SJCRH30 (cell line): ENCODE results near the gene ADARB2. TPM values are rescaled to one million over a fixed set of nuclear protein-coding genes. Genes with fewer than 3 reads are reported as not detected.
"Not testable (repeated sequence)": the region's sequence is repeated elsewhere in the genome, so short reads cannot be mapped to it uniquely, and the experiment has no call there.

Experiments
- DNase-seq, 2 experiments: peaks; one replicate each; pipeline ENCODE4 v3.0.0-alpha.2; 2015 to 2020
- H3K27ac ChIP-seq: fragments of 250-450 bp; sonication (Bioruptor Pico); 2 replicates; pipeline ENCODE4 v1.5.1; 2020; ENCODE audit warnings: mild to moderate bottlenecking, moderate library complexity
- H3K27me3 ChIP-seq: fragments of 250-450 bp; sonication (Bioruptor Pico); 2 replicates; pipeline ENCODE4 v1.5.1; 2020; ENCODE audit warnings: mild to moderate bottlenecking, moderate library complexity
- H3K36me3 ChIP-seq: fragments of 250-450 bp; sonication (Bioruptor Pico); 2 replicates; pipeline ENCODE4 v1.5.1; 2020; ENCODE audit warnings: mild to moderate bottlenecking, moderate library complexity
- H3K4me1 ChIP-seq: fragments of 250-450 bp; sonication (Bioruptor Pico); 2 replicates; pipeline ENCODE4 v1.5.1; 2020; ENCODE audit warnings: mild to moderate bottlenecking, moderate library complexity
- H3K4me3 ChIP-seq: fragments of 250-450 bp; sonication (Bioruptor Pico); 2 replicates; pipeline ENCODE4 v1.5.1; 2020; ENCODE audit warnings: mild to moderate bottlenecking, moderate library complexity
- H3K9me3 ChIP-seq: fragments of 250-450 bp; sonication (Bioruptor Pico); replicated peaks from 2 replicates; pipeline ENCODE4 v1.5.1; 2020; ENCODE audit warnings: mild to moderate bottlenecking, moderate library complexity
- total RNA-seq: library from RNA; depleted of rRNA; stranded (reverse); fragments of >200 nt; shearing (Covaris generic); gene quantifications from 2 replicates; pipeline ENCODE4 v1.2.3, GENCODE V29; 2014

Gene ADARB2
- total RNA-seq, 1 experiment from 2014 or later, result not detected

DNA sequence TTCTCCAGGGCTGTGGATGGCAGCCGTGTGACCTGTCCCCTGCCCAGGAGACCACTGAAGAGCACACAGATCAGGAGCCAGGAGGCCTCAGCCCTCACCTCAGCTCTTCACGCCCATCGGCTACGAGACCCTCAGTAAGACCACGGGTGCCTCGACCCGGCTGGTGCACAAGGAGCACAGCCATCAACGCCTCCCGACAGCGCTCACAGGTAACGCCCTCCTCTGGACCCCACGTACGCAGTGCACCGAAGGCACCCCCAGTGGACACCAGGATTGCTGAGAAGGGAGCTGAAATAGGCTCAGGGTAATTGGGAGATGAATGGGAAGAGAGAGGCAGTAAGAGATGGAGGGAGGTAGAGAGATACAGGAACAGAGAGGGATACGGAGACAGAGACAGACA, 389.8 kb downstream of the ADARB2 start:
- Histone ChIP-seq H3K27ac (no peak overlapping the region), H3K36me3 (no peaks in the 10 kb centered on the region), H3K4me1 (no peaks in the 10 kb centered on the region), H3K9me3 (no peaks in the 10 kb centered on the region), H3K4me3 (no peak overlapping the region), H3K27me3 (no peaks in the 10 kb centered on the region; the same call in 1 of the 2 replicates)
- DNase-seq, result no peak

DNA sequence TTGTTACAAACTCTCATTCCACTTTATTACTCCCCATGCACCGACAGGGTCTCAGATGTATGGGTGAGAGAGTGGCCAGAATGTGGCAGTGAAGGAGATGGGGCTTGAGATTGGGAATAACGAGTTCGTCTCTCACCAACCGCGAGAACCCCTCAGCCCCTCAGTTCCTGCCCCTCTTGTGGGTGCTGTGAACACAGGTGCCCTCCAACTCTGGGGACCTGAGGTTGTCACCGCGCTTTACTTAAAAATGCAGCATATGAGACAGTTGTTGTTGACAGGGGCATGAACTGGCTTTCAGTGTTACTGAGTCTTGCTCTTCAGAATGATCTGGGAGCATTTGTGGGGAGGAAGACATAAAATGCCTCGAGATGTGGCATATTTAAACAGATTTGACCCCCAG, 391.1 kb downstream of the ADARB2 start:
- H3K9me3 ChIP-seq, result no peaks in the 10 kb centered on the region
- H3K27me3 ChIP-seq, result no peaks in the 10 kb centered on the region; the same call in 1 of the 2 replicates
- DNase-seq, result no peak
- H3K4me3 ChIP-seq, result no peak overlapping the region
- no peaks in the 10 kb centered on the region for H3K36me3 ChIP-seq
- H3K4me1 ChIP-seq, result no peaks in the 10 kb centered on the region
- no peak overlapping the region for H3K27ac ChIP-seq

DNA sequence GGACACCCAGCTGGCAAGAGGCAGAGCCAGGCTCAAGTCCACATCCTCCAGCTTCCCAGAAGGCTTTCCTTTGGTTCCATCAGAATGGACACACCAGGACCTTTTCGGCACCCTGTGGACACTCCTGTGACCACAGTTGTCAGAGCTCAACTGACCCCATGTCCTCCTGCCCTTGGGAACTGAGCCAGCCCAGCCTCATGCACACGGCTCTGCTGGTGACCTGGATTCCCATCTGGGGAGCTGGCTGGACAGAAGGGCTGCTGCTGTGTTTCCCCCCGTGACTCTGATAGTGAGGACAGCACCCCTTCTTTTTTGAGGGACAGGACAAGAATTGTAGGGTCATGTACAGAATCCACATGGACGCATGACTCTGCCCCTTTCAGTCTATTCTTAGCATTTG, 392.0 kb downstream of the ADARB2 start:
- Histone ChIP-seq H3K4me1 (no peaks in the 10 kb centered on the region), H3K4me3 (no peak overlapping the region), H3K27ac (no peak overlapping the region), H3K36me3 (no peaks in the 10 kb centered on the region), H3K9me3 (no peaks in the 10 kb centered on the region), H3K27me3 (no peaks in the 10 kb centered on the region; the same call in 1 of the 2 replicates)
- no peak for DNase-seq

DNA sequence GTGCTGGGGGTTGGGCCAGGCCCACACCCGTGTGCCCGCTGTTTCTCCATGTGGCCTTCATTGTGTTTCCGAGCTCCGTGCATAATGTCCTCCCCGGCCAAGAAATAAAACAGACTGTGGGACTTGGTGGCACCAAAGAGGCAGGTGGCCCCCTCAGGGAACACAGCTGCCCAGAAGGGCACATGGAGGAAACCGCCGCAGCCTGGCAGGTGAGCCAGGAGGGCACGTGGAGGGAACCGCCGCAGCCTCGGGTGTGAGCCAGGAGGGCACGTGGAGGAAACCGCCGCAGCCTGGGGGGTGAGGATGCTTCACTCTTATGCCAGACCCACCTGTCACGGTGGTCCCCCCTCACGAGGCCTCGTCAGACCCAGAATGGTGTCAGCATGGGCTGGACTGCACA, 392.5 kb downstream of the ADARB2 start:
- H3K4me1 ChIP-seq, result no peaks in the 10 kb centered on the region
- DNase-seq, result no peak
- H3K4me3 ChIP-seq, result no peak overlapping the region
- H3K36me3 ChIP-seq, result no peaks in the 10 kb centered on the region
- no peaks in the 10 kb centered on the region for H3K9me3 ChIP-seq
- no peaks in the 10 kb centered on the region; the same call in 1 of the 2 replicates for H3K27me3 ChIP-seq
- no peak overlapping the region for H3K27ac ChIP-seq

DNA sequence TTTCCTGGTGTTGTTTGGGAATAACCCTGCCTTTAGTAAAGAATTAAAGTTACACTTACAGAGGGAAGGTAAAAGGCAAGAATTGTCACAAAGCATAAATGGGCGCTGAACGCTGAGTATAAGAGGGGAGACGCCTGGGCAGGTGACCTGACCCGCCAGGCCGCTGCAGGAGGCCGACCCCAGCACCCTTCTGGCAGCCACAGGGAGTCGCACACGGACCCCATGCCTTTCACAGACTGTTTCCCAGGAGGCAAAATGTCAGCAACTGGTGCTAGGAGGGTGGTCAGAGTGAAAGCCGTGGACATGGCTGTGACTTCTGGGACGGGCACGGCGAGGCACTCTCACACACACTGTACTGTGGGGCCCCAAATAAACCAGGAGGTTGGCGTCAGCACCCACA, 392.9 kb downstream of the ADARB2 start:
- Histone ChIP-seq H3K9me3 (no peaks in the 10 kb centered on the region), H3K4me1 (no peaks in the 10 kb centered on the region), H3K27me3 (no peaks in the 10 kb centered on the region; the same call in 1 of the 2 replicates), H3K36me3 (no peaks in the 10 kb centered on the region), H3K4me3 (no peak overlapping the region), H3K27ac (no peak overlapping the region)
- no peak for DNase-seq

DNA sequence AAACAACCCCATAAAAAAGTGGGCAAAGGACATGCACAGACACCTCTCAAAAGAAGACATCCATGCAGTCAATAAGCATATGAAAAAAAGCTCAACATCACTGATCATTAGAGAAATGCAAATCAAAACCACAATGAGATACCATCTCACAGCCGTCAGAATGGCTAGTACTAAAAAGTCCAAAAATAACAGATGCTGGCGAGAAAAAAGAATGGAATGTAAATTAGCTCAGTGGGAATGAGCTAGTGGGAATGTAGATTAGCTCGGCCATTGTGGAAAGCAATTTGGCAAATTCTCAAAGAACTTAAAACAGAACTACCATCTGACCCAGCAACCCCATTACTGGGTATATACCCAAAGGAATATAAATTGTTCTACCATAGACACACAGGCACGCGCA, 394.1 kb downstream of the ADARB2 start:
- H3K36me3 ChIP-seq, result no peaks in the 10 kb centered on the region
- H3K9me3 ChIP-seq, result no peaks in the 10 kb centered on the region
- no peak overlapping the region for H3K4me3 ChIP-seq
- H3K27ac ChIP-seq, result no peak overlapping the region
- H3K4me1 ChIP-seq, result no peaks in the 10 kb centered on the region
- no peaks in the 10 kb centered on the region; the same call in 1 of the 2 replicates for H3K27me3 ChIP-seq
- no peak for DNase-seq

DNA sequence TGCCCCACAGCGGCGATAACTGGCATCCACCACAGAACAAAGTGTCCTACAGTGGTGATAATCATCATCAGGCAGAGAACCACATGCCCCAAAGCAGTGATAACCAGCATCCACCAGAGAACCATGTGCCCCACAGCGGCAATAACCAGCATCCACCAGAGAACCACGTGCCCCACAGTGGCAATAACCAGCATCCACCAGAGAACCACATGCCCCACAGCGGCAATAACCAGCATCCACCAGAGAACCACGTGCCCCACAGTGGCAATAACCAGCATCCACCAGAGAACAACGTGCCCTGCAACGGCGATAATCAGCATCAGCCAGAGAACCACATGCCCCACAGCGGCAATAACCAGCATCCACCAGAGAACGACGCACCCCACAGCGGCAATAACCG, 396.3 kb downstream of the ADARB2 start:
- not testable (repeated sequence) for H3K9me3 ChIP-seq, H3K4me3 ChIP-seq, H3K27me3 ChIP-seq, H3K36me3 ChIP-seq, H3K4me1 ChIP-seq, DNase-seq, H3K27ac ChIP-seq

DNA sequence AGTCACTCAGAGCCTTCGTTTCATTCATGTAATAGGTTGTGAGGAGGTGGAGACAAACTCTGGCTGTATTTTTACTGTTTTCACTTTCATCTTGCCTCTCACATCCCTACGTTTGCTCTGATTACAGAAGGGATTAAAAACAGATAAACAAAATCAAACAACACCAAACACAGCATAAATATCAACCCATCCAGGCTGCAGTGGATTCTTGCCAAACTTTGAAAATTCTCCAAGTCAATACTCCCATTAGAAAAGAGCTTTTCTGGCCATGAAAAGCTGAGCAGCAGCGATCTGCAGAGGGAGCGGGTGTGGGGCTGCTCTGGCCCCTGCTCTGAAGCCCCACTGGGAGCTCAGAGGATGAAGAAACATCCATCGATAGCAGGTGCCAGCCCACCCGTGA, 397.9 kb downstream of the ADARB2 start:
- no peaks in the 10 kb centered on the region for H3K9me3 ChIP-seq

DNA sequence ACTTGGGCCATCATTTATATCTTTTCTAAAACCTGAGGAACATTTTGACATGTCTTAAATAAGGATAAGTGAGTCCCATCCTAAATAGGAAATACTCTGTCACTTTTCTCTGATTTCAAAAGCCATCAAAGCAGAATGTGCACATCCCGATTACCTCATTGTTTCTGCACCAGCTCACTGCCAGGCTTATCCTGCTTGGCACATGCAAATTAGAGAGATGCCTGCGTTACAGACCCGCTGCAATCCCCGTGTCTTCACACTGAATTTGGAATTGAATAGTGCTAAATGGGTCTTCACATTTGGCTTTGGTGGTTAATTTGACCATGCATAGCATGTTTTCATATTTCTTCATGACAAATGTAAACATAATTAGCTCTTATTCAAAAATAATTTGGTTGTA, 401.7 kb downstream of the ADARB2 start:
- H3K27me3 ChIP-seq, result no peaks in the 10 kb centered on the region

More for the DNA sequence above, 397.9 kb downstream of the ADARB2 start:
- no peak for DNase-seq
- H3K36me3 ChIP-seq, result no peaks in the 10 kb centered on the region
- H3K27me3 ChIP-seq, result no peaks in the 10 kb centered on the region
- no peaks in the 10 kb centered on the region for H3K4me1 ChIP-seq
- no peak overlapping the region for H3K4me3 ChIP-seq
- H3K27ac ChIP-seq, result no peak overlapping the region

DNA sequence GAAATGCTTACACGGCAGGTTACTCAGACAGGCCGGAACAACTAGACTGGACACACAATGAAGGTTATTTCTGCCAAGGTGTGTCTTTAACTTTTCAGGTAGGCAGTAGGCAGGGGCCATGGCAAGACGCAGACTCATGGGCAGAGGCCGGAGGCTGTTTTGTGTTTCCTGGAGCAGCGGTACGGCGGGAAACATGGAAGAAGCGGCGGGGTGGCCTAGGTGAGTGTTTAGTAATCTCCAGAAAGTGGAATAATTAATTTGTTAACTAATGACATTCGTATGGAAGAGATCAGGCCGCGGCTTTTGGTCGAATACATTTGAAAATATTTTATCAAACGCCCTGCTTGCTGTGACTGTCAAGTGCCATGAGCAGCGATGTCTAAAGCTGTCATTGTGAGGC, 403.3 kb downstream of the ADARB2 start:
- Histone ChIP-seq H3K36me3 (no peaks in the 10 kb centered on the region), H3K27me3 (no peaks in the 10 kb centered on the region), H3K27ac (no peak overlapping the region), H3K4me3 (no peak overlapping the region), H3K4me1 (no peaks in the 10 kb centered on the region), H3K9me3 (no peaks in the 10 kb centered on the region)
- no peak for DNase-seq

More for the DNA sequence above, 401.7 kb downstream of the ADARB2 start:
- DNase-seq, result no peak
- Histone ChIP-seq H3K27ac (no peak overlapping the region), H3K4me1 (no peaks in the 10 kb centered on the region), H3K36me3 (no peaks in the 10 kb centered on the region), H3K4me3 (no peak overlapping the region), H3K9me3 (no peaks in the 10 kb centered on the region)

DNA sequence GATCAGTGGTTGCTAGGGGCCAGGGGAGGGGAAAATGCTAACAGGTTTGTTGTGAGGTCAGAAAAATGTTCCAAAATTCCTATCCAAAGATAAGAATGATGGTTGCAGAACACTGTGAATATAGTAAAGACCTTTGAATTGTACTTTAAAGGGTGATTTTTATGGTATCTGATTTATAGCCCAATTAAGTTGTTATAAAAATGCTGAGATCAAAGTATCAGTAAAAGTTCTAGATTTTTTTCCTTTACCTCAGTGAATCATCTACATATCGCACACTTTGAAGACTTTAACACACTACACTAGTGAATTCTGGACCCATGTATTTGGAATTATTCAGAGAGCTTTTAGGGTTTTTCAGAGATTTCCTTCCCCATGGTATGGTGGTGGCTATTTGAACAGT, 405.8 kb downstream of the ADARB2 start:
- no peaks in the 10 kb centered on the region for H3K27me3 ChIP-seq
- H3K4me1 ChIP-seq, result no peaks in the 10 kb centered on the region
- H3K36me3 ChIP-seq, result no peaks in the 10 kb centered on the region
- no peaks in the 10 kb centered on the region for H3K9me3 ChIP-seq
- H3K27ac ChIP-seq, result no peak overlapping the region
- no peak overlapping the region for H3K4me3 ChIP-seq
- DNase-seq, result no peak

DNA sequence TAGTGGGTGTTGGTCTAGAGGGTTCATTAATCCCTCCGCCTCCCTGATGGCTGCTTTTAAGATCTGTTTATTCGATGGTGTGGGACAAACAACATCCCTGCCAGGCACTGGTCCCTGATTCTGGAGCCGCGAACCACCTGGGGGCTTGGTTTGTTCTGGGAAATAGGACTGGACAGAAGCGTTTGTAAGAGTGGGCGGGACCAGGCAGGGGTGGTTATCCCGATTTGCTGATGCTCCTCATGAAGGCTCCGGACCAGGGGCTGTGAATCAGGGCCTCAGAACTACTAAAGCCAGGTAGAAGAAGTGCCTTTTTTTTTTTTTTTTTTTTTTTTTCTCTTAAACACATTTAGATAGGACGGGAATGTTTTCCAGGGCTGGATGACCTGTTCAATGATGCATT, 407.7 kb downstream of the ADARB2 start:
- H3K4me1 ChIP-seq, result no peaks in the 10 kb centered on the region
- no peak for DNase-seq
- H3K4me3 ChIP-seq, result no peak overlapping the region
- no peaks in the 10 kb centered on the region for H3K9me3 ChIP-seq
- H3K27me3 ChIP-seq, result no peaks in the 10 kb centered on the region
- no peak overlapping the region for H3K27ac ChIP-seq
- H3K36me3 ChIP-seq, result no peaks in the 10 kb centered on the region

DNA sequence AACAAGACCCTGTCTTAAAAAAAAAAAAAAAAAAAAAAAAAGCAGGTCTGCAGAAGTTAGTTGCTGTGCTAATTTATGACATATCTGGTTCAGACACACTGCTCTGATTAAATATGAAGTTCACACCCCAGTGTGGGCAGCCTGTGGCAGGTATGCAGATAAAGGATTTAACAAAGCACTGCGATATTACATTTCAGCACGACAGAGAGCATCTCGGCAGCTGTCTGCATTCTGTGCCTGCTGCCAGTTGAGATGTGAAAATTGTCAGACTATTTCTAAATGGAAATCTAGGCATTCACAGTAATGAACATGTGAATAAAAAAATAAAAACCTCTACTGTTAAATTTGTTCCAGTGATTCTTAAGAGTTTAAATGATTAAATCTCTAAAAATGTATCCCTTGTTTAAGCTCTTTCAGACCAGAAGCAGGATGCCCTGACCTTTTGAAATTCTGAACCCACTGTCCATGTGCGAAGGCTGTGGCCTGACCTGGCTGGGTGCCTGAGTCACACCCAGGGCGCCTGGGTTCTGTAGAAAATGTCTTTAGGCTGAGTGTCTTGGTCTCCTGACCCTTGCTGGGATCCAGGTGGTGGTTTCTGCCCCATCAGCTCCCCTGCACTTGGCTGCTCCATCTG, 408.2 kb downstream of the ADARB2 start:
- Histone ChIP-seq H3K9me3 (no peaks in the 10 kb centered on the region), H3K4me1 (no peaks in the 10 kb centered on the region), H3K36me3 (no peaks in the 10 kb centered on the region), H3K27ac (no peak overlapping the region), H3K27me3 (no peaks in the 10 kb centered on the region), H3K4me3 (no peak overlapping the region)
- DNase-seq, result no peak

DNA sequence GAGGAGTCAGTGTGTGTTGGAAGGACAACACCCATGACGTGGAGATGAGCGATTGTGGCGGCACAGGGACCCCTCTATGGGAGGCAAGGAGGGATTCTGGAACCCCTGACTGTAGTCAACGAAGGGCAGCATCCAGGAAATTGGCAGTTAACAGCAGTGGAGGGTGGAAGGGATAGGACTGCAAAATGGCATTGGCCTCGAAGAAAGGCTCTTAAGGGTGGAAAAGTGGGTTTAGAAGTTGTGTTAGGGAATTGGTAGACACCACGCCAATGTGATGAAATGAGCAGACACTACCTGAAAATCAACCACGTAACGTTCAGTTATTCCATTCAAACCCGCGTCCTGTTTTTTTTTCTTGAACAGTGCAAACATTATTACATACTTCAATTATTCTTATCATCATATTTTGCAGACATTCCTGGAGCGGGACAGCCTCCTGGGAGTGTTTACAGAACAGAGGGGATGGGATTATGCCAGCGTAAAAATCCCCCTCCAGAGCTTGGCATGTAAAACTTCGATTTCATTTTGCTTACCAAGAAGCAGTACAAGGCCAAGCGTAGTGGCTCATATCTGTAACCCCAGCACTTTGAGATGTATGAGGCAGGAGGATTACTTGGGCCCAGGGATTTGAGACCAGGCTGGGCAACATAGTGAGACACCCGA, 409.0 kb downstream of the ADARB2 start:
- H3K36me3 ChIP-seq, result no peaks in the 10 kb centered on the region
- H3K27me3 ChIP-seq, result no peaks in the 10 kb centered on the region
- no peak for DNase-seq
- H3K4me3 ChIP-seq, result no peak overlapping the region
- no peaks in the 10 kb centered on the region for H3K4me1 ChIP-seq
- H3K27ac ChIP-seq, result no peak overlapping the region
- H3K9me3 ChIP-seq, result no peaks in the 10 kb centered on the region

DNA sequence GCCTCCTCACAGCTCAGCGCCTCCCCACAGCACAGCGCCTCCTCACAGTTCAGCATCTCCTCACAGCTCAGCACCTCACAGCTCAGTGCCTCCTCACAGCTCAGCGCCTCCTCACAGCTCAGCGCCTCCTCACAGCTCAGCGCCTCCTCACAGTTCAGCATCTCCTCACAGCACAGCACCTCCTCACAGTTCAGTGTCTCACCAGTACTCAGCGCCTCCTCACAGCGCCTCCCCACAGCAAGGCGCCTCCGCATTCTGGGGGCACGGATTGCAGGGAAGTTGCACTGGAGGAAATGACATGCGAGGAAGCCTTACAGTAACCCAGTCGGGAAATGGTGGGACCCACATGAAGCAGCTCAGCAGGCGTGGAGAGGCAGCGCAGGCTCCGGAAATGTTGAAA, 409.6 kb downstream of the ADARB2 start:
- H3K27ac ChIP-seq, result no peak overlapping the region
- no peaks in the 10 kb centered on the region for H3K36me3 ChIP-seq
- H3K4me1 ChIP-seq, result no peaks in the 10 kb centered on the region
- no peak for DNase-seq
- H3K4me3 ChIP-seq, result no peak overlapping the region
- no peaks in the 10 kb centered on the region for H3K27me3 ChIP-seq
- no peaks in the 10 kb centered on the region for H3K9me3 ChIP-seq

DNA sequence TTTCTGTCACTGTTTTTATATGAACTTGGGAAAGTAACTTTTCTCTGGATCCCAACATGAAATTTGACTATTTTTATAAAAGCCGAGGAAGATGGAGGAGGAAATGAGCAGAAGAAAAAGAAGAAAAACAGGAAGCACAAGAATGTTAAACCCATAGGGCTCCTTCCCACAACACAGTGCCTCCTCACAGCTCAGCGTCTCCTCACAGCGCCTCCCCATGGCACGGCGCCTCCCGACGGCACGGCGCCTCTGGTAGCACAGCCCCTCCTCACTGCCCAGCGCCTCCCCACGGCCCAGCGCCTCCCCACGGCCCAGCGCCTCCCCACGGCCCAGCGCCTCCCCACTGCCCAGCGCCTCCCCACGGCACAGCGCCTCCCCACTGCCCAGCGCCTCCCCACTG, 410.8 kb downstream of the ADARB2 start:
- H3K27me3 ChIP-seq, H3K36me3 ChIP-seq, H3K9me3 ChIP-seq, H3K27ac ChIP-seq, H3K4me3 ChIP-seq, DNase-seq, H3K4me1 ChIP-seq: not testable (repeated sequence)
